Effector memory CD4-positive, alpha-beta T cell (primary cell): ENCODE measurements around the gene EZH2.

Experiments used
- DNase-seq, 3 donors: peaks; one replicate each; pipeline ENCODE4 v3.0.0-alpha.2; 2020
- H3K27ac ChIP-seq: 2 replicates; pipeline ENCODE4 v1.7.0; 2013; ENCODE audit warnings: mild to moderate bottlenecking, low read length, moderate library complexity; ENCODE audit not compliant: insufficient read depth, poor library complexity, severe bottlenecking
- H3K27me3 ChIP-seq: replicated peaks from 2 replicates; pipeline ENCODE4 v1.7.0; 2013; ENCODE audit warnings: mild to moderate bottlenecking, low read length; ENCODE audit not compliant: insufficient read depth, control insufficient read depth, poor library complexity, severe bottlenecking
- H3K36me3 ChIP-seq: 2 replicates; pipeline ENCODE4 v1.7.0; 2013; ENCODE audit warnings: mild to moderate bottlenecking, low read length, moderate library complexity; ENCODE audit not compliant: control insufficient read depth, insufficient read depth
- H3K4me1 ChIP-seq: 2 replicates; pipeline ENCODE4 v1.7.0; 2013; ENCODE audit warnings: low read length, mild to moderate bottlenecking; ENCODE audit not compliant: control insufficient read depth, insufficient read depth, poor library complexity, severe bottlenecking
- H3K4me3 ChIP-seq: 2 replicates; pipeline ENCODE4 v1.7.0; 2013; ENCODE audit warnings: low read length, low read depth, mild to moderate bottlenecking; ENCODE audit not compliant: insufficient read depth, poor library complexity, severe bottlenecking
- H3K9me3 ChIP-seq: 2 replicates; pipeline ENCODE4 v1.7.0; 2013; ENCODE audit warnings: mild to moderate bottlenecking, low read length, moderate library complexity; ENCODE audit not compliant: control insufficient read depth

EZH2 gene

DNA sequence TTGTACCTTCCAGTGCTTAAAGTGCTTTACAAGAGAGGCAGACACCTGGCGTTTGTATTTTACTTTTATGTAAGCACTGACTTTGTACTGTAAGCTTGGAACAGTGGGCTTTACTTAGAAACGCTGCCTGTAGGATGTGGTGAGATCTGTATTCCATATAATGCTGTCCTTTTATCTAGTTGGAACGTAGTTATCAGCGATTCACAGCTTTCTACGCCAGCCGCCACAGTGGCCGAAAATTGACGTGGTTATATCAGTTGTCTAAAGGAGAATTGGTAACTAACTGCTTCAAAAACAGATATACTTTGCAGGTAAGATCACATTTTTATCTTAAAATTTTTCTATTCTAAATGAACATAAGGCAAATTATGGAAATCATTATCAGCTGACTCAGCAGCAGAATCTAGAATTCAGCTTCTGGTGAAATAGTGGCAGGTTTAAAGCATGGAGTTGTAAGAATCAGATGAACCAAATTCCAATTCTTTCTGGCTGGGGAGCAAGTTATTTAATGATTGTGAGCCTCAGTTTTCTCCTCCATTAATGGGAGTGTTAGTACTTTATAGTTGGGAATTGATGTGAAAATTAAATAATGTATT, 93.9 kb downstream of the EZH2 start:
- DNase-seq: no peak
- Histone ChIP-seq H3K4me1 (no peaks in the 10 kb centered on the region), H3K36me3 (peaks cover 79% of the 10 kb centered on the region), H3K27ac (no peak overlapping the region), H3K4me3 (no peak overlapping the region), H3K9me3 (no peaks in the 10 kb centered on the region), H3K27me3 (no peaks in the 10 kb centered on the region)

DNA sequence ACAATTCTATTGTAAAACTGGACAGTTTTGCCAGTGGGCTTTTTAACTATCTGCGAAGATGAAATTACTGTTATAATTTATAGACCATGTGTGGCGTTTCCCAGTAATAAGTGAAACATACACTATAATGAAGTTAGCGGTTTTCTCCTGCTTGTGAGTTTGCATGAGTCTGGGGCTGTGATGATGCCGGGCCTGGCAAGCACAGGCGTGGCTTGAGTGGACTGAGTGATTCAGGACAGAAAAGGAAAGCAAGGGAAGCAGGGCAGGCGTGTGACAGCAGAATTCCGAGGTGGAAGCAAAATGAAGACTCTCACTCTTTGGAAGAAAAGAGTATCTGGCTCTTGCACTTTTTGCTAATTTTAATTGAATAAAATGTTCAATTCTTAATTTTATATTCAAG, 94.9 kb downstream of the EZH2 start:
- Histone ChIP-seq H3K4me3 (no peak overlapping the region), H3K4me1 (no peaks in the 10 kb centered on the region), H3K9me3 (no peaks in the 10 kb centered on the region), H3K27ac (no peak overlapping the region), H3K36me3 (peaks cover 79% of the 10 kb centered on the region), H3K27me3 (no peaks in the 10 kb centered on the region)
- DNase-seq: no peak

DNA sequence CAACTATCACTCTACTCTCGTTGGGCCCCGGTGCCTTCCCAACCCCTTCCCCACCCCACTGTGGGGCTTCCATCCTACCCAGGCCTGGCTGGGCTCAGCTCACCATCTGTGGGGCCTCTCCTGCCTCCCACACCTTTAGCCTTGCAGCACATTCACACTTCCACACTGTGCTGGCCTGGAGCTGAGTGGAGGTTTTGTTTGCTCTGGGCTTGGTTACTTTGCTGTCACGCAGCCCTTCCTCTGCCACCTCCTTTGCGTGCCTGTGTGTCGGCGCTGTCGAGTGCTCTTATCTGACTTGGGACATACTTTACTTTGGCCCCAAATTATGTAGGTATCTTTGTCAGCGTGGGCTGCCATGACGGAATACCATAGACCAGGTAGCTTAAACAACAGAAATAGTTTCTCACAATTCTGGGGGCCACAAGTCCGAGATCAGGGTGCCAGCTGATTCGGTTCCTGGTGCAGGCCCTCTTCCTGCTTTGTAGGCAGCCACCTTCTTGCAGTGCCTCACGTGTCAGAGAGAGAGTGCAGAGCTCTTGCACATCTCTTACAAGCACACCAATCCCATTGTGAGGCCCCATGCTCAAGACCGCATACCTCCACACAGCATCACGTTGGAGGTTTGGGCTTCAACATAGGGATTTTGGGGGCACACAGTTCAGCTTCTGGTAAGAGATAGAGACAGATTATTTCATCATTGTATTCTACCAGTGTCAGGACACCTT, 96.4 kb downstream of the EZH2 start:
- Histone ChIP-seq H3K4me1 (no peaks in the 10 kb centered on the region), H3K4me3 (no peak overlapping the region), H3K36me3 (peaks cover 79% of the 10 kb centered on the region), H3K9me3 (no peaks in the 10 kb centered on the region), H3K27ac (no peak overlapping the region), H3K27me3 (no peaks in the 10 kb centered on the region)
- DNase-seq: no peak

DNA sequence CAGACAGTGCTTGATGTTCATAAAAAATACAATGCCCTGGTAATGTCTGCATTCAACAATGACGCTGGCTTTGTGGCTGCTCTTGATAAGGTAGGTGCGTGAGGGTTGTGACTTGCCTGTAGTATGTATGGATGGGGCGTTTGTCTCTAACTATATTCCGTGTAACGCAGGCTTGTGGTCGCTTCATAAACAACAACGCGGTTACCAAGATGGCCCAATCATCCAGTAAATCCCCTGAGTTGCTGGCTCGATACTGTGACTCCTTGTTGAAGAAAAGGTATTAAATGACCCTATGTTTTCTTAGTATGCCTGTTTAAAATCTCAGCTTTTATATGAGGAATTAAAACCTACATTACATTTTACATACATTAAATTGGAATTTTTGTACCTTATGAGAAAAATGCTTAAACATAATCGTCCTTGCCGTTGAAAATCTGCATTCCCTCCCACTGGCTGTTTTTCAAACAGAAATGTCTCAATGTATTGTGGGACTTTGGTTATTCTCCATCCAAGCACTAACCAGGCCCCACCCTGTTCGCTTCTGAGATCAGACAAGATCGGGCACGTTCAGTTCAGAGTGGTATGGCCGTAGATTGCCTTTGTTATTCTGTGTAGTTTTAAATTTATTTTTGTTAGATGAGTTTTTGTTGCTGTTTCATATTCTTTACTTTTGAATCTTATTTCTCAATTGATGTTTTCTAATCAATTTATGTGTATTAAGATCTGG, 100.1 kb downstream of the EZH2 start:
- DNase-seq: no peak
- H3K27ac ChIP-seq: no peak overlapping the region

DNA sequence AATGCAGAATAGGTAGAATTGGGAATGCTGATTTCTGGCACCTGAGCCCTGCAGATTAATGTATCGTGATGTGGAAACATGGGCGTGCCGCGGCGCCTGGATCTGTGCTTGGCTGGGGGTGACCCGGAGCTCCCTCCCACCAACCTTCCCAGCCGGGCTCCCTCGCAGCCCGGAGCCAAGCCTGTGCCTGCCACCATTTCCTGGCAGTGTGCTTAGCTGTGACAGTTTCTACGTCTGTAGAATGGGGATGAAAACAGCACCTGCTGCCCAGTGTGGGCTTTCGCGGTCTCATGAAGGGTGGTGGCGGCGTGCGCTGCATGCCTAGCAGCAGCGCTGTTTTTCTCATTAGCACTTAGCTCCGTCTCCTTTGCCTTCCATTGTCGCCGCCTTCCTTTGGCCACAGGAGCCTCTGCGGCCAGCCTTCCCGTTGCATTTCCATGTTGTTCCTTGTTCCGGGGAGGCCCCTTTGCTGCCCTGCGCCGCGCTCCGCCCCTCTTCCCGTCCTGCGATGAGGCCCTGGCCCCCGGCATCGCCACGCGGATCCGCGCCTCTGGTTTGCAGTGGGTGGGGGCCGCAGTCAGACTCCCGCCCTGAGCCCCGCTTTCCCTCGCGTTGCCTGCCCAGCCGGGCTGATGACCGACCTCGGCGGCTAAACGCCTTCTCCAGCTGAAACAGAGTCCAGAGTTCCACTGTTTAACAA, 101.2 kb downstream of the EZH2 start:
- Histone ChIP-seq H3K27me3 (no peaks in the 10 kb centered on the region), H3K4me3 (no peak overlapping the region), H3K27ac (no peak overlapping the region), H3K4me1 (no peaks in the 10 kb centered on the region), H3K9me3 (no peaks in the 10 kb centered on the region), H3K36me3 (peaks cover 43% of the 10 kb centered on the region)
- DNase-seq: no peak

More for the DNA sequence above, 100.1 kb downstream of the EZH2 start:
- Histone ChIP-seq H3K27me3 (no peaks in the 10 kb centered on the region), H3K4me1 (no peaks in the 10 kb centered on the region), H3K36me3 (peaks cover 48% of the 10 kb centered on the region), H3K4me3 (no peak overlapping the region), H3K9me3 (no peaks in the 10 kb centered on the region)

DNA sequence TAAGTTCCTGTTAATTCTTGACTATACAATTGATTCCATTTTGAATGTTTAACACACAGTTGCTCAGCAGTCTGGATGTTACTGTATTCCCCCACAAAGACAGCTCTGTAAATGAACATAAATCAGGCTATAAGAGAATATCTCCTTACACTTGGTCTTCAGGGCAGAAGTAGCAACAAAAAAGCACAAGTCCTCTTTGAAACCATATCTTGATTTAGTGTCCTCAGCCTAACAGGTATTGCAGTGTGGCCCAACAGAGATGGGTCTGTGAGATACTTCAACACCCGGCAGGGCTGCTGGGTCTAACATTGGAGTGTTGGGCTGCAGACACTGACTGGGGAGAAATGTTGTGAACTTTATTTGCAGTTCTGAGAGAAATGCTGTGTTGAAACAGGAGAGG, 109.6 kb downstream of the EZH2 start:
- H3K4me1 ChIP-seq: peaks cover 17% of the 10 kb centered on the region
- no peak for DNase-seq
- H3K27me3 ChIP-seq: no peaks in the 10 kb centered on the region
- peaks cover 11% of the 10 kb centered on the region for H3K36me3 ChIP-seq
- H3K9me3 ChIP-seq: no peaks in the 10 kb centered on the region
- H3K27ac ChIP-seq: no peak overlapping the region
- no peak overlapping the region for H3K4me3 ChIP-seq

DNA sequence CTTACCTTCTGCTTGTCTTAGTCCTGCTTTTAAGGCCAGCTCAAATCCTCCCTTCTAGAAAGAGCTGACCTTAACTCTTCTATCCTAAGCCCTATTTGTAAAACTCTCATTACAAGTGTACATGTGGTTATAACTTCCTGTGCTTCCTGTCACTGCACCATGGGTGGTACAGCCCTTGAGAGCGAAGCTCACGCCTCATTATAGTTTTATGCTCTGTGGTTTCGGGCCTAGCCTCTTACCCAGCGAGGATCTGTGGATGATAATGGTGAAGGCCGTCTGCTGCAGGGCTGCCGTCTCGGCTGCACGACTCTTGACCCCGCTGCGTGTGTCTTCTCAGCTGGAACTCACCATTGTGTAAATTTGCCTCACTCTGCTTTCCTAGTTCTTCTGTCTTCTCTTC, 110.8 kb downstream of the EZH2 start:
- H3K27me3 ChIP-seq: no peaks in the 10 kb centered on the region
- H3K4me1 ChIP-seq: peaks cover 17% of the 10 kb centered on the region
- H3K36me3 ChIP-seq: peaks cover 10% of the 10 kb centered on the region
- H3K27ac ChIP-seq: peak overlapping the region; percentile 51
- H3K9me3 ChIP-seq: no peaks in the 10 kb centered on the region
- H3K4me3 ChIP-seq: peak overlapping the region; percentile 22
- peak in 1 of 3 donors; percentile 5 for DNase-seq

DNA sequence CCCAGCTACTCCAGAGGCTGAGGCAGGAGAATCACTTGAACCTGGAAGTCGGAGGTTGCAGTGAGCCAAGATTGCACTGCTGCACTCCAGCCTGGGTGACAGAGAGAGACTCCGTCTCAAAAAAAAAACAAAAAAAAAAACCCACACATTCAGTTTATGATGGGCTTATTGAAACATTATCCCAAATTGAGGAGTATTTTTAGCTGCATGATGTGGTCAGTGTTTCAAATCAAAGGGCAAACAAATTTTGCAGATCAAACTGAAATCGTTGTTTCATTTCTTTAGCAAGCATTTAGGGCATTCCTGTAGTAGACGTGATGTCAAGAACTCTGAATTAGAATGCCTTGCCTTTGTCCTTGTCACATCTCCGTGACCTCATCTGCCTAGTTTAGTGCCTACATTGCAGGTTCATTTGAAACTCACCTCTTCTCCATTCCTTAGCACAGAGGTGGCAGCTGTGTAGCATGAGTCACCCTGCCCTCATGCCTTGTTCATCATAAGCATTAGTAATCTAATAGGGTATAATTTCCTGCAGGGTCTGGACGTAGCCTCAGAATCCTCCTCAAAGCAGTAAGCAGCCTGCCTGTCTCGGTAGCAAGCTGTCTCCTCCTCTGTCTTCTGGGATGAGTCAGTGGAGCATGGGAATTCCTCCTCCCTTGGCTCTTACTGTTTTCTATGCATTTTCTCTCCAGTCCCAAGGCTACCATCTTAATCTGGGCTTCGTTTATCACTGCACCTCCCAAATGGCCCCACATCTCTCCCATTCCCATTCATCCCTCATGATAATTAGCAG, 111.6 kb downstream of the EZH2 start:
- no peaks in the 10 kb centered on the region for H3K9me3 ChIP-seq
- no peak overlapping the region for H3K4me3 ChIP-seq
- peaks cover 17% of the 10 kb centered on the region for H3K4me1 ChIP-seq
- no peaks in the 10 kb centered on the region for H3K27me3 ChIP-seq
- no peak overlapping the region for H3K27ac ChIP-seq
- H3K36me3 ChIP-seq: peaks cover 18% of the 10 kb centered on the region
- no peak for DNase-seq

DNA sequence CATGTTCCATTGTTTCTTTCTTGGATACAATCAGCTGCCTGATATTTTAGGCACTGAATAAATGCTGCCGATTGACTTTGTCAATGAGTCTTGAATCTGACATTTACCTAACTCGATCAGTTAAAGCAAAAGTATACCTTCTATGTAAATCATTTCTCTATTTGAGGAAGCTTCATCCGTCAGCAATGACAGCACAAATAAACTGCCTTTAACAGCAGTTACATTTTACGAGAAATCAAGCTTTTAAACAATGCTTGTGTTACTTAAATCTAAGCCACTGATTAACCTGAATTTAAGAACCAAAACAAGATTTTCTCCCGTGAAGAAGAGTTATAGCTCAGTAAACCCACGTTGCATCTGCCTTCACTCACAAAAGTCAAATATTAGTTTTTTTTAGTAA, 114.1 kb downstream of the EZH2 start:
- no peak overlapping the region for H3K4me3 ChIP-seq
- no peaks in the 10 kb centered on the region for H3K9me3 ChIP-seq
- H3K4me1 ChIP-seq: peaks cover 17% of the 10 kb centered on the region
- H3K27me3 ChIP-seq: no peaks in the 10 kb centered on the region
- peaks cover 22% of the 10 kb centered on the region for H3K36me3 ChIP-seq
- no peak overlapping the region for H3K27ac ChIP-seq
- DNase-seq: no peak
